NCI-H1105 (cell line): ENCODE measurements around the gene INPP4B.
A peak's percentile ranks its signal among the peaks of the same experiment; 100 is the strongest.

Experiments
- DNase-seq: peaks from one replicate; lab custom pipeline; 2025; lab: John Stamatoyannopoulos, UW

Gene INPP4B

DNA sequence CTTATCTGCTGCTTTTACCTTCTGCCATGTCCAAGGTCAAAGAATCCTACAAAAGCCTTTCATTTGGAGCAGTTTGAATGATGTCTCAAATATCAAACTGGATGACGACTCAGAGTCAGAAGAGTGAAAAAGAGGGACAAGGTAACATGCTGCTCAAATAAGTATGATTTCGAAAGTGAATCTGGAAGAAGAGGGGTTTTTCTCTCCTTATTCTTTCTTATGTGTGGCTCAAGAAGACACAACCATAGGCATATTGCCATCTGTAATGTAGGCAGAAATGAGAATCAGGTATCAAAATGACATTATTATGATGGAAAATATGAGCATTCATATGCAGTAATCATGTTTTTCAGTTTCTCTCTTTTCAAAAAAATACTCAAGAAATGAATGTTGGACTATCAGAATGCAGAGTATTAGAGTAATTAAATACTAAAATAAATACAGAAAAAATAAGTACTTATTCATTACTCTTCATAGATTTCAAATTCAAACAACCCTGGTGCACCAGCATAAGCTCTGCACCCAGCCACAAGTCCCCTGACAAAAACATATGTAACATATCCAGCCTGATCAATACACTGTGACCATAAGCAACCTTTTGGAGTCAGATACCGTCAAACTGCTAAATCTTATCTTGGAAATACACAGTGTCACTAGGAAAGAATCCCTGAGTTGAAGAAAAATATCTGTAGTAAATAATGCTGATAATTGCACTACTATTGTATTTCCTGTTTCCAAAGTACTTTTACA lies 468.6 kb downstream of the INPP4B start:
- DNase-seq = no peak

DNA sequence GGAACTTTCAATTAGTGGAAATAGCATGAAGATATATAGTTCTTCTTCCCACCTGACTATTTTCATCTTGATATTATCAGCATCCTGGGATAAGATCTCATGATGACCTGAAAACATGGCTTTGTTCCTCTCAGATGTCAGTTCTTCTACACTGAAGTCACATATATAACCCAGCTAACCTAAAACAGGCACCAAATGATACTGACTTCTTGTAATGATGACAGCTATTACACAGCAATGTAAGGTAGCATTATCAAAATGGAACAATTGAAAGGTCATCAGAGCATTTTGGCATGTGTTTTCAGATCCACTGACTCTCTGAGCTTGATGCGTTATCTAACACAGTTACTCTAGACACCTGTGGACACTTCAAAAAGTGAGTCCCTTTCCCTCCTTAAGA lies 469.9 kb downstream of the INPP4B start:
- DNase-seq = no peak

DNA sequence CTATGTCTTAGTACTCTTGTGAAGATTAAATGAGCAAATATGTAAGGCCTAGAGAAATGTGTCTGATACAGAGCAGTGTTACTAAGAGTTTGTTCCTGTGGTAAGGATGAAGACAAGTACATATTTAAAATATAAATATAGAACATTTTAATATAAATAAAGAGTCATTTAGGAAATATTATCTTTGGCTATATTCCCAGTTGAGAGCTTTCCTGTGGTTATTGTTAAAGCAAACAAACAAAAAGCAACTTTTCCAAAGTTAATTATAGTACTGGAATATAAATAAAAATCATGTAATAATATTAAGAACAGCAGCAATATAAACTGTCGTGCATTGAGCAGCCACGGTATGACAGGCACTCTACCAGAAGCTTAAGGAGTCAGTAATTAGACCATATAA lies 472.5 kb downstream of the INPP4B start:
- peak; percentile 6 for DNase-seq

DNA sequence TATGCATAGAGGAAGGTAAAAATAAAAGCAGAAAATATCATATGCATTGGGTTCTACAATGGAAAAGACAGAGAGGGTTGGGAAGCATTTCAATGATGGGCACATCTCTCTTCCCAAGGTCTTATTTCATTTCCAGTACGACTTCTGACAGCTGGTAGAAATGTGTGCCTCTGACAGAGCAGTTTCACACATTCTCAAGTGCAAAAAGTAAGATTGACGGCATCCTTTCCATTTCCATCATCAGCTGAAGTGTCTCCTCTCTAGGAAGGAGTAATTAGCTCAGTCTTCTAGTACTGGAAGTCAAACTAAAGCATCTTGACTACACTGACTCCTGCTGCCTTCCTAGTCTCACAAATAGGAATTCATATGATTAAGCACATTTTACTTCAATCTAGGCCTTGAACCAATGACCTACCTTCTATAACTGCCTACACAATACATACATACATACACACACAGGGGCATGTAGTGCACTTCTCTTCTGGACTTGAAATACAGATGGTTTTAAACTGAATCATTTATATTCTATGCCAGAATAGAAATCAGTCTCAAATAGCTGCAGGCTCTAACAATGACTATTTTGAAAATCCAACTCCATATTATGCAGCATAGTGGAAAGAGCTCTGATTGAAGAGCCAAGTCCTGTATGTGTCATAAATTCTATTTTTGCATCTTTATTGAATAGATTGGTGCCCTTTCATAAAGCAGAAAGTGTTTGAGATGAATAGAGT lies 473.4 kb downstream of the INPP4B start:
- DNase-seq = no peak

DNA sequence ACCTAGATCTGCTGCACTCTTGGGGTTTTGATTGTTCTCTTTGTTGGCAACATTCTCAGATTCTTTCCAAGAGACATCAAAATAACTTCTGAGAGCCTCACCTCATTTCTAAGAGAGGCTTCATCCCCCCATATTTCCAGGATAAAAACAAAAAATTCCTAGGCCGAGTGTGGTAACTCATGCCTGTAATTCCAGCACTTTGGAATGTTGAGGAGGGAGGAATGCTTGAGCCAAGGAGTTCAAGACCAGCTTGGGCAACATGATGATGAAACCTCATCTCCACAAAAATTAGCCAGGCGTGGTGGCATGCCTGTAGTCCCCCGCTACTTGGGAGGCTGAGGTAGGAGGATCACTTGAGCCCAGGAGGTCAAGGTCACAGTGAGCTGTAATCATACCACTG lies 477.0 kb downstream of the INPP4B start:
- DNase-seq = no peak

DNA sequence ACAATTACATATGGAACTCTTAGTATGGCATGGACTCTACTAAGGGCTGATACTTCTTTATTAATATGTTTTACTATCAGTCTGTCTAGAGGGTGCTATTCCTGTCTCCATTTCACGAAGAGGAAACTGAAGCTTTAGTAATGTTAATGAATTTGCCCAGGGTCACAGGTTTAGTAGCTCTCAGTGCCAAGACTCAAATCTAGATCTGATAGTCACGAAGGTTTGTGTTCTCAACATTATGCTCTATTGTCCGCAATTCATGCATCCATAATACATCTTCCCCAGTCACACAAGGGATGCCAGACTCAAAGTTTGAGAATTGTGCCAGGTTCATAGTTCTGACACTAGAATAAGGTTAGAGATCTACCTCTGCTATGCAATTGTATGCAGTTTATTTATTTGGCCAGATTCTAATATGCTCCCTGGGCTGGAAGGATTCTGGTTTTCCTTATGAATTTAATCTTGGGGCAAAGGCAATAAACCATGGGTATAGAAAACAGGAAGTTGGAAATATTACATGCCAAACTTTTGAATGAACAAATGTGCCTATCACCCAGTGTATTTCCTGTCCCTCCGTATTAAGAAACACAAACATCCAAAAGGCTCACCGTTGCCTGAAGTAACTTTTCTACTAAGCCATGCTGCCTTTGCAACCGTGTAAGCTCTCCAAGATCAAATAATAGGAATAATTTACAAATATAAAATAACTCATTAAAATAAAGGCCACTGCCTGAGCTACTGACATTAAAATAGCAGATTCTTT lies 478.5 kb downstream of the INPP4B start:
- no peak for DNase-seq

DNA sequence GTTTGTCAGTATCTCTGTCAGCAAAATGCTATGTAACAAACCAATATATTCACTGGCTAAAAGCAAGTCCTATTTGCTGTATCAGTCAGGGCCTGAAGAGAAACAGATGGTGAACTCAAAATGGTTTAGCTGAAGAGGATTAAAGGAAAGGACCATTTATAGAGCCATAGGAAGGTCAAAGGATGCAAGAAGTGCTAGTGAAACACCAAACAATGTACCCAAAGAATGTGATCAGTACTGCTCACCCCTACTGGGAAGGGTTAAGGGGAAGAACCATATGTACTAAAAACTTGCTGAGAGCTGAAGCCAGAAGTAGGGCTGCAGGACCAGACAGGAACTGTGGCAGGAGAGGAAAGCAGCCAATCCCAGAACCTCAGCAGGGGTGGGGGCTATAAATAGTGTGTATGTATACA lies 479.3 kb downstream of the INPP4B start:
- no peak for DNase-seq

DNA sequence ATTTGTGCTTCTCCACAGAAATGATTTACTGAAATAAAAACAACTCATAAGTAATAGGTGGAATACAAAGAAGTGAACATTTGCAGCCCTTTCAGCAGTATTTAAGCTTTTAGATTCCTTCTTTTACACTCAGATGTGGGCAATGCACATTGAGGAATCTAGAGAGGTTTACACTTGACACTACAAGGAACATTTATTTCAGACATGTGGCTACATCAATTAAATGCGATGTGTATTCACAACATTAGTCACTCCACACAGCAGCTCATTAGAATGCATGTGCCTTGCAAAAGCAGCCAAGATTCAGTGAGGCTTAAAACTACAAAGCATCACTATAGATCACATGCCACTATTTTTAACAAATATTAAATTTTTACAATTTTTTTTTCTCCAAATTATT lies 480.7 kb downstream of the INPP4B start:
- no peak for DNase-seq

DNA sequence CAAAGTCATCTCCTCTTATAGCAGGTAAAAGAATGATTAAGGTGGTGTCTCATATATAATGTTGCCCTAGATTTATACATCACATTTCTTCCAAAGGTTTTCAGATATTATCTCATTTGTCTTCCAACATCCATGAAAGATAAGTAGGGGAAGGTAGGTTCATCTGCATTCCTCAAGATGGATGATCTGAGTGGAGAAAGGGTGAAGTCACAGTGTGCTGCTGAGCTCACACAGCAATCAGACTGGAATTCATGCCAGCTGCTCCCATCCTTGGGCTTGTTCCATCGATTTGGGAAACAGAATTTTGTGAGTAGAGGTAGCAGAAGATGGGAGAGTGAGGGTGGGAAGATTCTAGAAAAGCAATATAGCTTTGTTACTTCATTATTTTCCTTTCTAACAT lies 482.4 kb downstream of the INPP4B start:
- no peak for DNase-seq

DNA sequence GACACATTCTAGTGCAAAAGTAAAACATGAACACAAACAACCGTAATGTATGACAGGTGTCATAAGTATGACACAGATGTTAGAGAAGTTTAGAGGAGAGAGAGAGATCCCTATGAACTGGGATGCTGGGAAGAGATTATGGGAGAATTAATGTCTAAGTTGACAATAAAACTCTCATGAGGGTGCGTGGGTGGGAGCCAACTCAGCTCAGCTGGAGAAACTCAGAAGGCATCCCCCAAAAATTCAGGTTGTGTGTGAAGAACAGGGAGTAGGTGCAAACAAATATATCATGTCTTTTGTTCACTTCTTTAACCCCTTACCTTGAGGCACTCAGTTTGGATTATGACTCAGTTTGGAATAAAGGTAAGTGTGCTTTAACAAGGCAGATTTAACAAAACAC lies 484.1 kb downstream of the INPP4B start:
- no peak for DNase-seq

DNA sequence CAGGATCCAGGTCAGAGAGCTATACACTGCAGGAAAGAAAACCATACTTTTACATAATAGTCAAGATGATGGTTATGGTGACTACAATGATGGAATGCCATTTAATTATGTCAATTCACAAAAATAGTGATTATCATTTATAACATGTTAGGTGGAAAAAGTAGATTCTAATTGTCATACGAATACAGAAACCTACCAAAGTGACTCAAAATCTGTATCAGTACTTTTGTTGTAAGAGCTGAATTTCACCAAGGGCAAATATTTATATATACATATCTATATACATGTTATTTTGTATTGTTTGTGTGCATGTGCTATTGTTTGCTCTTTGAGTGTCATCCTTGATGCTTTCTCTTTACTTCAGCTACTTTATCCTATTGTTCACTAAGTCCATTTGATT lies 485.4 kb downstream of the INPP4B start:
- DNase-seq = no peak

DNA sequence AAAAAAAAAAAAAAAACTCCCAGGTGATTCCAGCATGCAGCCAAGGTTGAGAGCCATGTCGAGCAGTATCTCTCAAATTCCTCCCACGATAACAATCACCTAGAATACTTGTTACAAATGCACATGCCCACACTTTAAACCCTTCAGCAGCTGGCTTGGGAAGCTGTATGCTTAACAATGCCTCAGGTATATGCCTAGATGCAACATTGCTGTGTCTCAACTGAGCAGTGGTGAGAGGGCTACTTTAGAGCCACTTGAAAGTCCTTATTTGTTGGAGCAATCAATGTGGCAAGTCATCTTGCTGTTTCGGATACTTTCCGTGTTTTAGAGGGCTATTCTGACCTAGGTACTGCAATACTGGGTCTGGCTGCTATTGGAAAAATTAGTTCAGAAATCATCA lies 487.4 kb downstream of the INPP4B start:
- no peak for DNase-seq

DNA sequence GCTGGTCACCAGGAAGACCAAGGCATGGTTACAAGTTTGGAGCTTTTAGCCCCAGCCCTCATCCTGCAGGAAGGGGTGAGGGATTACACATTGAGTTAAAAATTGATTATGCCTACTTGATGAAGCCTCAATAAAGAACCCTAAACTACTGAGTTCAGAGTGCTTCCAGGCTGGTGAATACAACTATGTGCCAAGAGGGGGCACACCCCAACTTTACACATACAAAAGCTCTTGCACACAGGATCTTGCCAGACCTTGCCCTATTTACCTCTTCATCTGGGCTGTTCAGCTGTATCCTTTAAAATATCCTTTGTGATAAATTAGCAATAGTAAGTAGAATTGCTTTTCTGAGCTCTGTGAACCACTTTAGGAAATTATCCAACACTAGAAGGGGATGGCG lies 489.3 kb downstream of the INPP4B start:
- DNase-seq = no peak

DNA sequence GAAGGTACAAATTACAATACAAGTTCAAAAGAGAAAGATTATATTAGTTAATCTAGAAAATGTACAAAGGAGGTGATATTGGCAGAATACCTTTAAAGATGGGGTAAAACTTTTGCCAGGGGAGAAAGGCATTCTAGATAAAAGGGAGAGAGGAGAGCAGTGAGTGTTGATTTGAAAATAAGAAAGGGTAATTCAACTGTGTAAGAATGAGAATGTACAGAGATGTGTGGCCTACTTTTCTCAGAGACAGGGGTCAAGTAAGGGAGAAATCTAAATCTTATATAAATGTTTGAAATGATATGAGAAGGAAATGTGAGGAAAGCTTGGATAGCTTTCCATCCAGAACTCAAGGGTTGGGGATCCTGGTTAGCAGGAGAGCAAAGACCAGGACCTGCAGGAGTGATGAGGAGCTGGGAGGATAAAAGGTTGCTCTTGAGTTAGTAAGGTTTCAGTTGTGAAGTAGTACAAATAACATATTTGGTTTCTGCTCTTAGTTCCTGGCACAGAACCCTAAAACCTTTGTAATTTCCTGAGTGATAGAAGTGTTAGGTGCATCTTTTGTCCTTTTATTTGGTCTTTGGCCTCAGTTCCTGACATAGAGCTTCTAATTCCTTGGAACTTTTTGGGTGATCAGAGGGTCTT lies 489.9 kb downstream of the INPP4B start:
- DNase-seq = no peak

DNA sequence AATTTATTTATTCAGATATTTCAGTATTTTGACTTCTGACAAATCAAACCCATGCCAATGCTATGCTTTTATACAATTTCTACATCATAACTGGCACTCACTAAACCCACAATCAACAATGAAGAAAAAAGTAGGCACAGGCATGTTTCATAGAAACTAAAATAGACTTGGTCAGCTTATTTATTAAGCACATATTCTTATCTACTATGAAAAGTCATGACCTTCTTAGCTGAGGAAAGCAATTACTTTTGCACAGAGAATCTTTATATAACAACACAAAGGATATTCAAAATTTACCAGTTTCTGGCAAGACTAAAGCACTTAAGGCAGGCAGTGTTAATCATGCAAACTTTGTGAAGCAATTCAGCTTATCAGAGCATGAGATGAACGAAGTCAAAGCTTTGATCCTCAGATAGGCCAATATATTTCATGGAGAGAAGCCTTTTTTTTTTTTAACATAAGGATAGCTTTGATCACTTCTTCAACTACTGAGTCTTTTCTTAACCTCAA lies 490.6 kb downstream of the INPP4B start:
- DNase-seq = no peak

DNA sequence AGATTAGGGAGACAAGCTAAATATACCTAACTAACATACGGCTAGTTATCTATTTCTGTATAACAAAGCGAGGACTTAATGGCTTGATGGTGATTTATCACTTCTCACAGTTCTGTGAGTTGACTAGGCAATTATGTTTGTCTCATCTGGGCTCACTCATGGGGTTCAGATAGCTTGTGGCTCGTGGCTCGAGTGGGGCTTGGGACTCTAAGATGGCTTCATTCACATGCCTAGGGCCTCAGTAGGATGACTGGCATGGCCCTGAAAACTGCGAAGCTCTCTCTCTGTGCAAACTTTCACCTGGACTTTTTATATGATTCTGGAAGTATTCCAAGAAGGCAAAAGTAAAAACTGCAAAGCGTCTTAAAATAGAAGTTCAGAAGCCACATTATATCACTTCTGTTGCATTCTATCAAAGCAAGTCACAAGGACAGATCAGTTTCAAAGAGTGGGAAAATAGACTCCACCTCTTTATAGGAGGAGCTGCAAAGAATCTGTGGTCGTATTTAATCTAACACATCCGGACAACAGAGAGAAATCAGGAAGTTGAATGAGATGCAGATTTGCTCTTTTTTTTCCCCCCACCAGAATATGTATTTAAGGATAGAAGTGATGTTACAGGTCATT lies 491.2 kb downstream of the INPP4B start:
- DNase-seq = no peak

DNA sequence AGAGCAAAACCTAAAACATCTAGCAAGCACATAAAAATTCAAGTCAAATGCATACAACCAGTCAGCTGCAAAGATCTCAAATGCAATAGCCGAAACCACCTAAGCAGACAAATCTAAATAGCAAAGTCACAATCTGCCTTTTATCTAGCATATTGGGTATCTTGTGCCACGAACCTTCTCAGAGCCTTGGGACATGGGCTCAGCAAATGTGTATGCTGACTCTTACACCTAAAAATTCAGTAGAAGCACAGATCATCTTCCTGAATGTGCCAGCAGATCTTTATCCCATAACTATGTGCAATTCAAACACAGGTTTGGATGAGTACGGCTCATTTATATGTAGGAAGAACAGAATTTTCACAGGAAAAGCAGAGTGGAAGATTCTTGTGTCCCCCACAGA lies 492.1 kb downstream of the INPP4B start:
- no peak for DNase-seq

DNA sequence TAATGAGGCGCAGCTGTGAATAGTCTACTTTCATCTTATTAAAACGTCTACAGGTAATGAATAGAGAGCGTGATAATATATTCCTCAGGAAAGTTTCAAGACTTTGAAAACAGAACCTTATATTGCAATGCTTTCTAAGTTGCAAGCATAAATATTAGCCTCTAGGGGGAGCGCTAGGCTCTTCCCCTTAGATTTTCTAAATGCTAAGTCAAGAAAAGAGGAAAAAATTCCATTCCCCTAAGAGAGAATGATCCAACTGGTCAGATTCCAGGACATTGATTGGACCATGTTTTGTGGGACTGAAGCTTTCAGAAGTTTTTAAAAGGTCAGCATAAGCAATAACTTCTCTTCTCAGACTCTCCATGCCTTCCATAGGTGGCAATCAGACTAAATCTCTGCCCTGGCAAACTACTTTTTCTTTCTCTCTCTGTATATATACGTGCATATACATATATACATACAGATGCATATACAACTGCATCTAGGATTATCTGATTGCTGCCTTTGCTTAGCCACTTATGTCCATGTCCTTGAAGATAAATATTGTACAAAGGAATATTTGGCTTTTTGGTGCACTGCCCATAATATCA lies 492.9 kb downstream of the INPP4B start:
- DNase-seq = peak; percentile 9

DNA sequence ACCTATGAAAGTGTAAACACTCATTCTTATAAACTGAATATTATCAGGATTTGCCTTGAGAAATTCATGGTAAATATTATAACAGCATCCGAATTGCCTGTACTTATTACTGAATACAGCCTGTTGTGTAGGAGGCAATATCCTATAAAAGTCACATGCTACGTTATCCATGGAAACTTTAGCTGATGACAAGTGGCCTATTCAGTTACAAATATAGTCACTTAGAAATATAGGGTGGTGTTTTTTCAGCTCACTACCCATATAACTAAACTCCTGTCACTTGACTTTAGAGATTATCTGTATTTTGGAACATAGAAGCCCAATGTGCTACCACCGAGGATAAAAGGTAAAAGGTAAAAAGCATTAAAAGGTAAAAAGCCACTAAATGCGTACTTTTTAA lies 493.4 kb downstream of the INPP4B start:
- no peak for DNase-seq

DNA sequence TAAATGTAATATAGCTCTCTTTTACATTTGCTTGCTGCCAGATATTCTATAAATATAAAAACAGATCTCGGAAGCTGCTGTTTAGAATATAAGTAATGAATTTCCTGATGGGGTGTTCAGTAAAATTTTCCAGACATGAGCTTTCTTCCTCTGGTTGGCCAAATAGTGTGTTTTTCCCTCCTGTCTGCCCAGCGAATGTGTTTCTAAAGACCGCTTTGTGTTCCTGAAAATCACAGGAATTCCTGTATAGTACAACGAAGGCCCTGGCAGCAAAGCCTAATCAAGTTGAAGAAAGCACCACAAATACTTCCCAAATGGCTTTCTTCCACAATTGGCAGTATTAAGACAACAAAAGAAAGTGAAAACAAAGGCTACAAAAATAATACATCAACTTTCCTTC lies 494.1 kb downstream of the INPP4B start:
- DNase-seq = no peak

DNA sequence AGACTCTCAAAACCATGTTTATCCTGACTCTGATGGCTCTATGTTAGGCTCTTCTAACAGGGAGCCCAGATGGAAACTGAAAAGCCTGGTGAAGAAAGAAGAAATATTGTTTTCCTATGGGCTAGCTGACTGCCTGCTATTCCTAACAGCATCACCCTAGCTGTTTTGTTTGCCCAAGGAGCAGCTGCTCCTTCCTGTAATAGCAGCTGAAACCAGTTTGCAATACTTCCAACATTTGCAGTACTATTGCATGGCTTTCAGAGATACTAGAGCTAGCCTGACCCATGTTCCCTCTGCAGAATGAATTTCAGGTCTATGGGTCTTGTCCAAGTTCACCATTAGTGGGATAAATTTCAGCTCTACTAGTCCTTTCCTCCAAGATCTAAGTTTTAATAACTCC lies 495.2 kb downstream of the INPP4B start:
- DNase-seq = peak; percentile 8
